ENCODE data around the gene MAP4K3.

The MAP4K3 gene

DNA sequence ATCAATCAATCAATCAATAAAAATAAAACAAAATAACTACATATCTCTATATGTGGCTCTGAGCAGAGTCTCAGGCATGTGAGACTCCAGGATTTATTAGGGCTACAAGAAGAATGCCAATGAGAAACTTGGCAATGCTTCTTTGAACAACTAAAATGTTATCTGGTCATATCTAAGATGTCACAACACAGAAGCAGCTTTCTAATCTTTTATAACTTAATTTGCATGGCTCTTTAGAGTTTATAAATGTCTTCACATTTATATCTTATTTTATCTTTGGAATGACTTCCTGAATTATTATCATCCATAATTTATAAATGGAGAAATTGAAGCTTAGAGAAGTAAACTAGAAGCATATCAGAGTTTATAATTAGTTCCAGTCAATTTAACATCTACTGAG lies 14.9 kb upstream of the MAP4K3 start:
- H3K36me3 ChIP-seq: no peaks in the 10 kb centered on the region
- DNase-seq: no peak
- TF ChIP-seq, protein P1, sequence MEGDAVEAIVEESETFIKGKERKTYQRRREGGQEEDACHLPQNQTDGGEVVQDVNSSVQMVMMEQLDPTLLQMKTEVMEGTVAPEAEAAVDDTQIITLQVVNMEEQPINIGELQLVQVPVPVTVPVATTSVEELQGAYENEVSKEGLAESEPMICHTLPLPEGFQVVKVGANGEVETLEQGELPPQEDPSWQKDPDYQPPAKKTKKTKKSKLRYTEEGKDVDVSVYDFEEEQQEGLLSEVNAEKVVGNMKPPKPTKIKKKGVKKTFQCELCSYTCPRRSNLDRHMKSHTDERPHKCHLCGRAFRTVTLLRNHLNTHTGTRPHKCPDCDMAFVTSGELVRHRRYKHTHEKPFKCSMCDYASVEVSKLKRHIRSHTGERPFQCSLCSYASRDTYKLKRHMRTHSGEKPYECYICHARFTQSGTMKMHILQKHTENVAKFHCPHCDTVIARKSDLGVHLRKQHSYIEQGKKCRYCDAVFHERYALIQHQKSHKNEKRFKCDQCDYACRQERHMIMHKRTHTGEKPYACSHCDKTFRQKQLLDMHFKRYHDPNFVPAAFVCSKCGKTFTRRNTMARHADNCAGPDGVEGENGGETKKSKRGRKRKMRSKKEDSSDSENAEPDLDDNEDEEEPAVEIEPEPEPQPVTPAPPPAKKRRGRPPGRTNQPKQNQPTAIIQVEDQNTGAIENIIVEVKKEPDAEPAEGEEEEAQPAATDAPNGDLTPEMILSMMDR (IDR thresholded peaks at IDR 0.05; ENCODE audit: low read depth, low read length): no peak
- H3K4me1 ChIP-seq: no peaks in the 10 kb centered on the region
- no peaks in the 10 kb centered on the region for H3K27me3 ChIP-seq
- no peaks in the 10 kb centered on the region for H3K9me3 ChIP-seq
- H3K4me3 ChIP-seq (ENCODE audit: low read depth, low read length): no peak overlapping the region

GRCh38 chr2:39448169-39448502 lies 11.1 kb upstream of the MAP4K3 start:
- Histone ChIP-seq H3K9me3 (no peaks in the 10 kb centered on the region), H3K27me3 (no peaks in the 10 kb centered on the region), H3K36me3 (no peaks in the 10 kb centered on the region), H3K4me1 (no peaks in the 10 kb centered on the region), H3K4me3 (ENCODE audit: low read depth, low read length) (no peak overlapping the region)
- TF ChIP-seq, protein P1 (IDR thresholded peaks at IDR 0.05; ENCODE audit: low read depth, low read length): no peak
- no peak for DNase-seq

- TF ChIP-seq, protein P1 (IDR thresholded peaks at IDR 0.05; ENCODE audit: low read depth, low read length): no peak
- Histone ChIP-seq H3K36me3 (no peaks in the 10 kb centered on the region), H3K9me3 (no peaks in the 10 kb centered on the region), H3K4me3 (ENCODE audit: low read depth, low read length) (no peak overlapping the region), H3K27me3 (no peaks in the 10 kb centered on the region), H3K4me1 (no peaks in the 10 kb centered on the region)
- no peak for DNase-seq
These were observed 10.4 kb upstream of the MAP4K3 start for GRCh38 chr2:39447266-39448168.

DNA sequence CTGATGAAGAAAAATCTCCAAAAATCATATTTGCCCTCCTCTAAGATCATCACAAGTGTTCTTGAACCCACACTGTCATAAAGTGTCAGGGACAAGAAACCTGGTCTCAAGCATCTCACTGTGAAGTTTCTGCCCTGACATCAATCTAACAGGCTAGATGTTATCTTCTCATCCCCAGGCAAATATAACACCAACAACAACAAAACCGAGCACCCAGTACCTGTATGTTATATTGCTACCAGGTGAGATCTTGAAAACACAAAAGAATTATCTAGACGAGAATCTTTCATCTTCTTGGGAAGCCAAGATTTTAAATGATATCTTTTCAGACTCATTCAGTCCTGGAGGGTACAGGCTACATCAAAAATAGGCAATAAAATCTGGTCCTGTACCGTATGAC lies 8.8 kb upstream of the MAP4K3 start:
- TF ChIP-seq, protein P1 (IDR thresholded peaks at IDR 0.05; ENCODE audit: low read depth, low read length): no peak
- Histone ChIP-seq H3K36me3 (no peaks in the 10 kb centered on the region), H3K27me3 (no peaks in the 10 kb centered on the region), H3K4me1 (no peaks in the 10 kb centered on the region), H3K4me3 (ENCODE audit: low read depth, low read length) (no peak overlapping the region), H3K9me3 (no peaks in the 10 kb centered on the region)
- DNase-seq: no peak

DNA sequence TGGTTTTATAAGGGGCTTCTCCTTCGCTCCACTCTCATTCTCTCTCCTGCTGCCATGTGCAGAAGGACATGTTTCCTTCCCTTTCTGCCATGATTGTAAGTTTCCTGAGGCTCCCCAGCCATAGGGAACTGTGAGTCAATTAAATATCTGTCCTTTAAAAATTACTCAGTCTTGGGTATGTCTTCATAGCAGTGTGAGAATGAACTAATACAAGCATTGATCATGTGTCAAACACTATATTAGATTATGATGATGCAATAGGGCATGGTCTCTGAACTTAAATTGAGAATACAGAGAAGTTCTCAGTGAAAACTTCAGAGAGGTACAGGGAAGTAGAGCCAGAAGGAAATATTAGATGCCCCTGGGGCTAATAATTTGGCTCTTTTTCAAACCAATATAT lies 5.9 kb upstream of the MAP4K3 start:
- H3K36me3 ChIP-seq: no peaks in the 10 kb centered on the region
- DNase-seq: no peak
- no peak overlapping the region for H3K4me3 ChIP-seq (ENCODE audit: low read depth, low read length)
- TF ChIP-seq, protein P1 (IDR thresholded peaks at IDR 0.05; ENCODE audit: low read depth, low read length): no peak
- no peaks in the 10 kb centered on the region for H3K9me3 ChIP-seq
- H3K27me3 ChIP-seq: no peaks in the 10 kb centered on the region
- peaks cover 6% of the 10 kb centered on the region for H3K4me1 ChIP-seq

DNA sequence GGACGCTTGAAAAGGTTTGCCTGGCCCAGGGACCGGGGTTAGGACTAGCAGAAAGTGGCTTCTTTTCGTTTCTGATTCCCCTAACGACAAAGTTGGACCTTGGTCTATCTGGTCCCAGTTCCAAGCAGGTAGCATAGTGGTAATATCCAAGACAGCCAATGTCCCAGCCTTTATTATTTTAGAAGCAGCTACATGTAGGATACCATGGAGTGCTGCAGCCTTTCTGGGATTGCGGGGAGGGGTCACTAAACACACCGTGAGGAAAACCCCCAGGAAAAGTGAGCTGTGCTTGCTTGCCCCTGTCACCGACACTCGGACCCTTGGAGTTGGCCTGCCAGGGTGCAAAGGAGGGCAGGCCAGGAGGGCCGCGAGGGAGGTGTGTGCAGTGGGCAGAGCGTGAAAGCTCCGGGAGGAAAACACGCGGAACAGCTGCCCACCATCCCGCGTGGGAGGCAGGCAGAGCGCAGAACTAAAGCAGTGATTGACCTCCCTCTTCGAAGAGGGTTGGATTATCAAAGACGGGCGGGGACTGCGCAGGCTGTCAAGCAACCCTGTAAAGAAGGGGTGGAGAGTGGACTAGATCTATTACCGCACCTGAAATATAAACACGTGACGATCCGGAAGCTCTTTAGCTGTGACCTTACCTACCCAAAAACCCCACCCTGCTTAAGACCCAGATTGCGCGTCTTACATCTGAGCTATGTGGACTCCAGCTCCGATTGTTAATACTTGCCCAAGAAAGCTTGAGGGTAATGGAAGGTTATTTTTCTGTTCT lies 624 bp upstream of the MAP4K3 start:
- peaks cover 9% of the 10 kb centered on the region for H3K4me1 ChIP-seq
- TF ChIP-seq, protein P1 (IDR thresholded peaks at IDR 0.05; ENCODE audit: low read depth, low read length): no peak
- peak overlapping the region; percentile 92 for H3K4me3 ChIP-seq (ENCODE audit: low read depth, low read length)
- H3K27me3 ChIP-seq: no peaks in the 10 kb centered on the region
- H3K36me3 ChIP-seq: no peaks in the 10 kb centered on the region
- H3K9me3 ChIP-seq: no peaks in the 10 kb centered on the region
- peak; percentile 28 for DNase-seq
